Measurements from ENCODE around the gene MKKS. TPM values are rescaled to one million over a fixed set of nuclear protein-coding genes. Genes with fewer than 3 reads are reported as not detected.

The MKKS gene
- total RNA-seq, 1 donor from 2014 or later, result 10.6 TPM

DNA sequence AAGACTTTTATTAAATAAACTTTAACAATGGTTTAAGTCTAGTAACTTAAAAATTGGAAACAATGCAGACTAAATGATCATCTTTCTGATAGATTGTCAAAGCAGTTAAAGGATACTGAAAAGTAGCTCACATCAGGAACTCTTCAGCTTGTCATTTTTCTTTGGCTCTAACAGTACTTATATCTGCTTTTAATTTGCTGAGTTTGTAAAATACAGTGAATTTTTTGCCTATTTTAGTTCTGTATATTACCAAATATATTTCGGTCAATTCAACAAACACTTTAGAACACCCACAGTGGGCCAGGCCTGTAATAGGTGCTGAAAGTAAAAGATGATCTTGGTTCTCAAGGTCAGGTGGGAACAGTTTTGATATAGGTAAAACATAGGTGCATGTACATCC is 22.3 kb downstream of the MKKS start:
- no peak overlapping the region for H3K27ac Mint-ChIP-seq (ENCODE audit: unreplicated experiment)
- no peaks in the 10 kb centered on the region for H3K36me3 Mint-ChIP-seq (ENCODE audit: low read depth, unreplicated experiment)
- no peaks in the 10 kb centered on the region for H3K27me3 Mint-ChIP-seq (ENCODE audit: unreplicated experiment)
- no peak for DNase-seq (ENCODE audit: low spot score)
- no peak overlapping the region for H3K4me3 Mint-ChIP-seq (ENCODE audit: unreplicated experiment)
- no peaks in the 10 kb centered on the region for H3K9me3 Mint-ChIP-seq (ENCODE audit: unreplicated experiment)
- peaks cover 5% of the 10 kb centered on the region for H3K4me1 Mint-ChIP-seq (ENCODE audit: unreplicated experiment)
- TF ChIP-seq CTCF (IDR thresholded peaks at IDR 0.05; ENCODE audit: unreplicated experiment), result no peak

- no peaks in the 10 kb centered on the region for H3K27me3 Mint-ChIP-seq (ENCODE audit: unreplicated experiment)
Observed at GRCh38 chr20:10408108-10408813, 25.8 kb downstream of the MKKS start.

DNA sequence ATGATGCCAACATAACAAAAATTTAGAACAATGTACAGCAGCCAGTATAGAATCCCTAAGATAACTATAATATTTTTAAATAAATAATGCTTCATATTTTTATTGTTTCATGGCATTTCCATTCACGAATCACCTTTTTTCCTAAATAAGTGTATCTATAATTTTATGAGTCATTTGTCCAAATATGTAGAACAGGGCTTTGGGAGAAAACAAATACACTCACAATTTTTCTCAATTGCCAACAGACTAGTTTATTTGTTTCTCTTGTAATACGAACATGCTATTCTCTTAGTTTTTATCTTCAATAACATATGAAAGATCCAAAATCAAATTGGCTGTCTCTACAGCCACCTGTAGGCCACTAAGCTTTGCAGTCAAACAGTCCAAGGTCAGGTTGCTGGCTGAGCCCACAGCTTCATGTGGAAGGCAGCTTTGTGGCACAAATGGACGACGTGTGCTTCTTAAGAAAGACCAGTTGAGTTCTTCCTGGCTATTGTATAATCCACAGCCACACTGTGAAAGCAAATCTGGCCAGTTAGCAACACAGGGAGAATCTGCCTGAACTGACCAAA is 29.0 kb downstream of the MKKS start:
- Mint-ChIP-seq H3K9me3 (ENCODE audit: unreplicated experiment) (no peaks in the 10 kb centered on the region), H3K4me3 (ENCODE audit: unreplicated experiment) (no peak overlapping the region), H3K36me3 (ENCODE audit: low read depth, unreplicated experiment) (no peaks in the 10 kb centered on the region), H3K4me1 (ENCODE audit: unreplicated experiment) (no peaks in the 10 kb centered on the region), H3K27ac (ENCODE audit: unreplicated experiment) (no peak overlapping the region), H3K27me3 (ENCODE audit: unreplicated experiment) (no peaks in the 10 kb centered on the region)
- DNase-seq (ENCODE audit: low spot score), result no peak
- TF ChIP-seq CTCF (IDR thresholded peaks at IDR 0.05; ENCODE audit: unreplicated experiment), result no peak

More at GRCh38 chr20:10408108-10408813, 25.8 kb downstream of the MKKS start:
- Mint-ChIP-seq H3K4me1 (ENCODE audit: unreplicated experiment) (no peaks in the 10 kb centered on the region), H3K27ac (ENCODE audit: unreplicated experiment) (no peak overlapping the region), H3K36me3 (ENCODE audit: low read depth, unreplicated experiment) (no peaks in the 10 kb centered on the region), H3K9me3 (ENCODE audit: unreplicated experiment) (no peaks in the 10 kb centered on the region), H3K4me3 (ENCODE audit: unreplicated experiment) (no peak overlapping the region)
- no peak for TF ChIP-seq CTCF (IDR thresholded peaks at IDR 0.05; ENCODE audit: unreplicated experiment)
- DNase-seq (ENCODE audit: low spot score), result no peak

- Mint-ChIP-seq H3K4me1 (ENCODE audit: unreplicated experiment) (no peaks in the 10 kb centered on the region), H3K9me3 (ENCODE audit: unreplicated experiment) (no peaks in the 10 kb centered on the region), H3K27ac (ENCODE audit: unreplicated experiment) (no peak overlapping the region), H3K27me3 (ENCODE audit: unreplicated experiment) (no peaks in the 10 kb centered on the region), H3K4me3 (ENCODE audit: unreplicated experiment) (no peak overlapping the region), H3K36me3 (ENCODE audit: low read depth, unreplicated experiment) (no peaks in the 10 kb centered on the region)
- DNase-seq (ENCODE audit: low spot score), result no peak
- TF ChIP-seq CTCF (IDR thresholded peaks at IDR 0.05; ENCODE audit: unreplicated experiment), result no peak
Observed at GRCh38 chr20:10404023-10404628, 29.9 kb downstream of the MKKS start.

All from endothelial cell (in vitro differentiated cells).